GM19467 (cell line): ENCODE data around the gene CHL1.

Experiments used
- ATAC-seq: cut with Tn5 transposase; IDR thresholded peaks from one replicate; pipeline ENCODE4 v1.9.1; 2021; ENCODE audit warnings: mild to moderate bottlenecking, moderate library complexity; ENCODE audit not compliant: unreplicated experiment

CHL1 gene

GRCh38 chr3:330494-331115, 134.0 kb downstream of the CHL1 start:
- no peak for ATAC-seq

- ATAC-seq, result no peak
Observed at GRCh38 chr3:331881-332280, 135.3 kb downstream of the CHL1 start.

- no peak for ATAC-seq
Observed at GRCh38 chr3:332701-333100, 136.1 kb downstream of the CHL1 start.

- no peak for ATAC-seq
Observed at GRCh38 chr3:335240-335639, 138.7 kb downstream of the CHL1 start.

- ATAC-seq, result no peak
Observed at GRCh38 chr3:339351-339750, 142.8 kb downstream of the CHL1 start.

GRCh38 chr3:341998-342397, 145.4 kb downstream of the CHL1 start:
- ATAC-seq, result no peak

- no peak for ATAC-seq
Observed at GRCh38 chr3:346186-346585, 149.6 kb downstream of the CHL1 start.

GRCh38 chr3:347581-347980, 151.0 kb downstream of the CHL1 start:
- ATAC-seq, result no peak

GRCh38 chr3:350871-351371, 154.4 kb downstream of the CHL1 start:
- no peak for ATAC-seq

- ATAC-seq, result no peak
Observed at GRCh38 chr3:352599-352998, 156.0 kb downstream of the CHL1 start.

- ATAC-seq, result no peak
Observed at GRCh38 chr3:353191-353739, 156.7 kb downstream of the CHL1 start.

- peak; percentile 65 for ATAC-seq
Observed at GRCh38 chr3:354432-354831, 157.9 kb downstream of the CHL1 start.

- no peak for ATAC-seq
Observed at GRCh38 chr3:355622-356021, 159.1 kb downstream of the CHL1 start.

- ATAC-seq, result no peak
Observed at GRCh38 chr3:356952-357351, 160.4 kb downstream of the CHL1 start.

- ATAC-seq, result peak; percentile 65
Observed at GRCh38 chr3:359672-360071, 163.1 kb downstream of the CHL1 start.

GRCh38 chr3:362681-363338, 166.2 kb downstream of the CHL1 start:
- no peak for ATAC-seq

- no peak for ATAC-seq
Observed at GRCh38 chr3:364287-364686, 167.7 kb downstream of the CHL1 start.

GRCh38 chr3:365268-365667, 168.7 kb downstream of the CHL1 start:
- peak; percentile 67 for ATAC-seq

GRCh38 chr3:366253-366652, 169.7 kb downstream of the CHL1 start:
- peak; percentile 51 for ATAC-seq

- no peak for ATAC-seq
Observed at GRCh38 chr3:373193-373779, 176.7 kb downstream of the CHL1 start.

- no peak for ATAC-seq
Observed at GRCh38 chr3:374459-374858, 177.9 kb downstream of the CHL1 start.

GRCh38 chr3:377158-377561, 180.6 kb downstream of the CHL1 start:
- ATAC-seq, result peak; percentile 59
